ENCODE results near the gene NLGN1.
"Not testable (repeated sequence)": the region's sequence is repeated elsewhere in the genome, so short reads cannot be mapped to it uniquely, and the experiment has no call there.

Gene NLGN1

DNA sequence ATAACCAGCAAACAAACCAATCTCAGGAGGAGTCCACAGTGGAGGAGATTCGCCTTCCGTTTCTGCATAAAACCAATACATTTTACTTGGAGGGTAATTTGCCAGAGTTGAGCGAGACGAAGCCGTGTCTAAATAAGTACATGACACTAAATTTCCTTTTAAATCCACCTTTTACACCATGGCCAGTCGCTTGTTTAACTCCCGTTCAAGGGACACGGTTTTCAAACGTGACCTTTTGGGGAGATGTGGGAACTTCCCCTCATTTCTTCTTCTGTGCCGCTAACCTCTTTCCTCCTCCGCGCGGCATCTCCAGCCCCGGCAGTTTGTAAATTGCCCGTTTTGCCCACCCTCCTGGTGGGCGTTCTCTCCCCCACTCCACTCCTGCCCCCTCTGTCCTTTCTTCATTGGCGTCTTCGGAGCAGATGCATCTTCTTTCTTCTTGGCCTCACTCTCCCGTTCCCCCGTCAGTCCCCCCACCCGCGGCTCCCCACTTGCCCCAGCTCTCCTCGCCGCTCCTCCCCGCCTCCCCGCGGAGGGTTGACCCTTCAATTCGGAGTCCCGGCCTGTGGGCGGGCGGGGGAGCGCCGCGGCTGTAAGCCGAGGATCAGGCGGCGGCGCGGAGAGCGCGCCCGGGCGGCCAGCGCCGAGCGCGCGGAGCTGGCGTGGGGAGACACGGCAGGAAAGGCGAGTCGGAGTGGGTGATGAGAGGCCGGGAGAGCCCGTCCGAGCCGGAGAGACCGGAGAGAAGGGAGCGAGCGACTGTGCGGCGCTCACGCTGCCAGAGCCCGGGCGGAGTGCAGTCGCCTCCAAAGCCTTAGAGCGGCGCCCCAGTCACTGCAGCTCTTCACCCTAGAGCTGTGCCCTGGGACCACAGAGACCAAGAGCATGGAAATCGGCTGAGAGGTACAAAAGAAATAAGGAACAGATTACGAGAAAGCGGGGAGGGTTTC, at the start of gene NLGN1:
TSS of gene NLGN1 (plus strand) at position 584 of the 950 bp plus-strand sequence.
- peak; percentile 85 for DNase-seq (ENCODE audit: low spot score)

DNA sequence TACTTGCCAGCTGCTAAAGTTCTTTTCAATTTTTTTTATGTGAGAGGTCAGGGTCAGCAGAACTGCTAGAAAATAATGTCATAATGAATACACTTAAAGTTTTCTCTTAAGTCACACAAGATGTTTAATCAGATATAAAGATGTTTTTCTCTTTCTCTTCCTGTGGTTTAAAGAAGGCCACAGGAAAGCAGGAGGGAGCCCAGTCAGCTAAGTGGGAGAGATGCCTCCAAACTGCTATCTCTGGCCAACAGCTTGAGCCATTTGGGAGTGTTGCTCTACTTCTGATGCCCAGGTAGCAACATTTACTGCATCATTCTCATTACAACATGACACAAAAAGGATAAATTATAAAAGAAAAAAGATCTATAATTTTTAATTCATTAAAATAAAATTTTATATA, 45.7 kb upstream of the NLGN1 start:
- DNase-seq (ENCODE audit: low spot score) = no peak

DNA sequence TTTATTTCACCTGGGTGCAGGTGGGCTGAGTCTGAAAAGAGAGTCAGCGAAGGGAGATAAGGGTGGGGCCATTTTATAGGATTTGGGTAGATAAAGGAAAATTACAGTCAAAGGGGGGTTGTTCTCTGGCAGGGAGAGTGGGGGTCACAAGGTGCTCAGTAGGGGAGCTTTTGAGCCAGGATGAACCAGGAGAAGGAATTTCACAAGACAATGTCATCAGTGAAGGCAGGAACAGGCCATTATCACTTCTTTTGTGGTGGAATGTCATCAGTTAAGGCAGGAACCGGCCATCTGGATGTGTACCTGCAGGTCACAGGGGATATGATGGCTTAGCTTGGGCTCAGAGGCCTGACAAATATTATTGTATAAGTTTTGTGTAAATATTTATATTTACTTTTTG, 44.4 kb upstream of the NLGN1 start:
- not testable (repeated sequence) for DNase-seq (ENCODE audit: low spot score)

DNA sequence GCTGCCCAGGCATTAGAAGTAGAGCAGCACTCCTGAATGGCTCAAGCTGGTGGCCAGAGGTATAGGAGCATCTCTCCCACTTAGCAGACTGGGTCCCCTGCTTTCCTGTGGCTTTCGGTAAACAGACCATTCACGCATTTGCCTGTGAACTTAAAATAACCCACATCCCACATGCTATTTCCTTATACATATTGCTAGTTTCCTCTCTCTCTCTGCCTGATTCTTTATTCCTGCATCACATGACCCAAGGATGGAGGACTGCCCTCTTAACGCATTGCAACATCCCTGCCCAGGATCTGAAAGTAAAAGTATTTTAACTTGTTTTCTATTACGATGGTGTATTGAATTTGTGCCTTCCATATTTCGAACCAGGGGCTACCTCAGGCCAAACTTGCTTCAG, 43.4 kb upstream of the NLGN1 start:
- DNase-seq (ENCODE audit: low spot score) = no peak

DNA sequence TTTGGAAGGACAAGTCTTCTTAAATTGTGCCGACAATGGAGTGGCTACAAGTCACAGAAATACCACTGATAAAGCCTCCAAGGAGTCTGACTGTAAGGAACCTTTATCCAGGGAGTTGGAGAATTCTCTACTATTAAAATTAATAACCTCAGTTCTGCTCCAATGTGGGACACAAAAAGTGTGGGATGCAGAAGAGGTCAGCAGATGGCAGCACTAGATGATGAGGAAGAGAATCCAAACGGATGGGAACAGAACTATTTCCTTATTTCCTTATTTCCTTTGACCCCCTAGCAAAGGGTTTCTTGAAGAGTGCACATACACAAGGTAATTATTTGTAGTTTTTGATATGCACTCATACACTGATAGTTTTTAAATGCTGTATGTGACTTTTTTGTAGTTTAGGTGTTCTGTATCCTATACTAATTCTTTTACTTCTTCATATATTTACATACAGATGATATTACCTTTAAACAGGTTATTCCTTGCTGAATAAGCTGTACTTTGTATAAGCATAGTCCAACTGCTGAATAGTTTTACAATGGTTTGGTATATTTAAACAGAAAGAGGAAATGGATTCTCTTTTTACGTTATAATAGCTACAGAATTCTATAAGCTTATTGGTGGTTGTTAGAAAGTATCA, 25.6 kb upstream of the NLGN1 start:
- DNase-seq (ENCODE audit: low spot score) = no peak

DNA sequence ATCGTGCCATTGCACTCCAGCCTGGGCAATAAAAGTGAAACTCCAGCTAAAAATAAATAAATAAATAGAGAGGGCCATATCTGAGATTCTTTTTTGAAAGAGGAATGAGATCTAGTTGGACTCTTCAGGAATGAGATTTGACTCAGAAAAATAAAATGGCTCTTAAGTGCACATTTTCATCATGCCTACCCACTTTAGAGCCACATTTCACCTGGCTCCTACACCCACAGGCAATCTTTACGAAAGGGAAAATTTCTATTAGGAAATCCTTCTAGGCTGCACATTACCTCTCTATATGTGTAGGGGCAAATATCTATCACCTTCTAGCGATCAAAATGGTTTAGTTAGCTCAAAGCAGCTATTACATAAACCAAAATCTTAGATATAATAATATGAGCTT, 16.9 kb upstream of the NLGN1 start:
- no peak for DNase-seq (ENCODE audit: low spot score)

DNA sequence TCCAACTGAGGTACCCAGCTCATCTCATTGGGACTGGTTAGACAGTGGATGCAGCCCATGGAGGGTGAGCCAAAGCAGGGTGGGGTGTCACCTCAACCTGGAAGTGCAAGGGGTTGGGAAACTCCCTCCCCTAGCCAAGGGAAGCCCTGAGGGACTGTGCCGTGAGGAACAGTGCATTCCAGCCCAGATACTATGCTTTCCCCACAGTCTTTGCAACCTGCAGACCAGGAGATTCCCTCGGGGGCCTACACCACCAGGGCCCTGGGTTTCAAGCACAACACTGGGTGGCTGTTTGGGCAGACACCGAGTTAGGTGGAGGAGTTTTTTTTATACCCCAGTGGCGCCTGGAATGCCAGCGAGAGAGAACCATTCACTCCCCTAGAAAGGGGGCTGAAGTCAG, 15.6 kb upstream of the NLGN1 start:
- DNase-seq (ENCODE audit: low spot score) = not testable (repeated sequence)

DNA sequence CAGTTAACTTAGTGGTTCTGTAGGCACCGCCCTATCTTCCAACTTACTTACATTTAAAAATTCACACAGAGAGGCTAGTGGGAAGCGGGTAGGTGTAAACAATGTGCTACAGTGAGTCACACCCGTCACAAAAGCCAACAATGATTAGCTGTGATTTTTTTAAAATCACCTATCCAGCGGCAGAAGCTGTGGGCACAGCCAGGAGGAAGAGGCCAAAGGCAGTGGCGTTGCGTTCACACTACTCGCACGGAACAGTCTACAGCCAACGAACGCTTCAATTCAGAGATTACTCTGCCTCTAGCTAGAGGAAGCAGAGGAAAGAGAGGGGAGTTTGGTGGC, 2.5 kb upstream of the NLGN1 start:
- DNase-seq (ENCODE audit: low spot score) = no peak

DNA sequence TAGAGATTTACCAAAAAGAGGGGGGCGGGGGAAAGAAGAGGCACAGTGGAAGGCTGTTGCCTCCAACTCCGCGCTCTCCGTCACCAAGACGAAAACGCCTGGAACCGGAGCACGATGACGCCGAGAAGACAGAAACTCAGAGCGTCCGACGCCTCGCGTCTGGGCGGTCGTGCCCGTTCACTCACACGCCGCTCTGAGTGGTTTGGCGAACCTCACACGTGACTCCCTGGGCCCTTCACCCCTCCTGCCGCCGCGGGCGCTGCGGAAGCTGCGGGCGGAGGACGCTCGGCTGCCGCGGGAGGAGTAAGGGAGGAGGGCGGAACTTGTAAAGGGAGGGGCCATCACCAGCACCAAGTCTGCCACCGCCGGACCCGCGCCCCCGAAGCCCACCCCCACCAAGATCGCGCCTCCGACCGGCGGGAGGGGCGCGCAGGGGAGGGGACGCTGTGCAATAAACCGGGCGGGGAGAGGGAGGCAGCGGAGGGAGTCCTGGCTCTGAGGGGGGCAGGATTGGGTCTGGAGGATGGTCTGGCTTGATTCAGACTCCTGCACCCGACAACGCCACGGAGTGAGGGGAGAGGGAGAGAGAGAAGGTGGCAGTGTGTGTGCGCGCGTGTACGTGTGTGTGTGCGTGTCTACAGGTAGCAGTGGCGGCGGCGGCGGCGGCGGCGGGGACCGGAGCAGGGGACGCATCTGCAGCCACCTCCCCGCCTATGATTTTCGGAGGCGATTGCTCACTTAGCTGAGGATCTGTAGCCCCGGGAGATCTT, 1.9 kb upstream of the NLGN1 start:
- DNase-seq (ENCODE audit: low spot score) = peak; percentile 90

DNA sequence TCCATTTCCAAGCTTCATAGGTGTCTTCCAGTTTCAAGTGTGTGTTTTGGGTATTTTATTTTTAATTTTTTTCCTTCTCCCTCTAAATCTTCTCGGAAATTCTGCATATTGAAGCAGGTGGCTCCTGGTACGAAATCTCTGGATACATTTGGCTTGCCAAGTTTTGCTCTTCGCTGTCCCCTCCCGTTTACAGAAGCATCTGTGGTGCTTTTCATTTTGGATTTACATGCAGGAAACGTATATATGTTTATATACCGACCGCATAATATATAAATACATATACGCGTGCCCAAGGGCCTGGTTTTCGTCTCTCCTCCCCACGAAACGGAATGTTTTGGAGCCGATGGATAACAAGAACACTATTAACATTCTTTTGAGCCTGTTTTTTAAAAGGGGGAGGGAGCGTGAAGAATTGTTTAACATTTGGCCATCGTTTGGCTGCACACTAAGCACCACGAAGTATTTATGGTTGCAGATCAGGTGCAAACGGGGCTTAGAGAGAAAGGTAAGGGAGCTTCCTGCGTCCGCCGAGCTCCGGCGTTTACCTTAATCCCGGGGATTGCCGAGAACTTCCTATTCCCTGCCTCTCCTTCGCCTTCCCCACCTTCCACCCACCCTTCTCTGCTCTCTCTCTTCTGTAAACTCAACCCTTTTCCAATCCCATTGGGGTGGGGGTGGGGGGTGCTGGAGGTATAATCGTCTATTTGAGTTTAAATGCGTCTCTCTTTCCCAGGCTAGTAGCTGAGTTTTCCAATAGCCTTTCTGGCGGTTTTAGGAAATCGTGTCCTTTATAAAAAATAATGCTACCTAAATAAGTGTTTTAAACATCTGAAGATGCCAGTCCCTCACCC, 1.1 kb upstream of the NLGN1 start:
- peak; percentile 50 for DNase-seq (ENCODE audit: low spot score)

DNA sequence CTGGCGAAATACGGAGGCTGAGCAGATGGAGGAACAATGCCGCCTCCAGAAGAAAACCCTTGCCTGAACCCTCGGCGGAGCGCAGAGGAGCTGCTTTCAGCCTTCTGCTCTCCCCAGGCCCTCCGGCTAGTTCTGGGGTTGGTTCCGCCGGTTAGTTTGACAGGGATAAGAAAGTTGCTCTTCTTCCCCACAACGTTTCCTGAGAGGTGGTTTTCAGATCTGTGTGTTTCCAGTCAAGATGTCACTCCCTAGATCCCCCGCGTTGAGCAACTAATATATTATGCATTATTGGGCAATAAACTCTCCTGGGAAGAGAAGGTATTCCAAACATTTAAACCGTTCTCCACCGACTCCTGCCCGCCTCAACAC, 551 bp downstream of the NLGN1 start:
- no peak for DNase-seq (ENCODE audit: low spot score)

DNA sequence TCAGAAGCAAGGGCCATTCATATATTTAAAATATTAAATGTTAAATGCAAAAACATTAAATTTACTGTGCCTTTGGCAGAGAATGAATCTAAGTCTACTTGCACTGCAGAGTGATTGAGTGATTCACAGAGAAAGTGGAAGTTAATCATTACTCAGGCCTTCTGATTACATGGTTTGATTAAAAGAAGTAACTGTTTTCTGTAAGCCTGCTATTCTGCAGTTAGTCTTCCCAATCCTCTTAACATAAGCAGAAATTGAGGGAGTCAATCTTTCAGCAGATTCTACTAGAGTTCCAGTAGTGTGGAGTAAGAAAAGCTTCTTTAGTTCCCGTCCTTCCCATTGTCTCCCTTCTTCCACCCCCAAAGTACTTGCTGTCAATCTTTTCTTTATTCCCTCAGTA, 1.5 kb downstream of the NLGN1 start:
- DNase-seq (ENCODE audit: low spot score) = no peak

DNA sequence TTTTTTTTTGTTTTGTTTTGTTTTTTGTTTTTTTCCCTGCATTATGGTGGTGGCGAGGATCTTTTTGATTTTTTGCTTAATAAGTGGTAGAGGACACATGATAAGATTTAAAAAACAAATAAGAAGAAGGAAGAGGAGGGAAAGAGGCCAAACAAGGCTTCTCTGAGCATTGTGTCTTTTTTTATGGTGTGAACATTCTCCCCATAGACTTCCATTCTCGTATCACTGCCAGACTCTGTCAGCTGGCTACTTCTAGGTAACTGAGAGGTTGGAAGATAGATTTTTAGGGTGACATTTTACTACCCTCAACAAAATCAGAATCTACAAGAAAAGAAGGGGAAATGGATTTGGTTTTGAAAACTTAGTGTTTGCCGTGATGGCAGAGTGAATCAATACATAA, 3.8 kb downstream of the NLGN1 start:
- no peak for DNase-seq (ENCODE audit: low spot score)

DNA sequence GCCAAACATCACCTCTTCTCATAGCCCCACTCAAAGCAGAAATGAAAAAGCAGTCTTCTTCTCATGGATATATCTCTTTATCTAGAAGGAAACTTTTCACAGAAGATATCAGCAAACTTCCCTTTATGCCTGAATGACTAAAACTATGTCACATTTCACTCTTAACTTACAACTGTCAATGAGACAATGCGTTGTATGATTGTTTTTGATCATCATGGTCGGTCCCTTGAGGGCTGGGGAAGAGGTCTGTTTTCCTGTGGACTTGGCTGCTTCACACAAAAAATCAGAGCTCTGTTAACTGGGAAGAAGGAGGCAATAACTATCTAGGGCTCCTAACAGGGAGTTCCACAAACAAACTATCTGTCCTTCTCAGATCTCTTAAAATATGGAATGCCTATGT, 5.1 kb downstream of the NLGN1 start:
- no peak for DNase-seq (ENCODE audit: low spot score)

DNA sequence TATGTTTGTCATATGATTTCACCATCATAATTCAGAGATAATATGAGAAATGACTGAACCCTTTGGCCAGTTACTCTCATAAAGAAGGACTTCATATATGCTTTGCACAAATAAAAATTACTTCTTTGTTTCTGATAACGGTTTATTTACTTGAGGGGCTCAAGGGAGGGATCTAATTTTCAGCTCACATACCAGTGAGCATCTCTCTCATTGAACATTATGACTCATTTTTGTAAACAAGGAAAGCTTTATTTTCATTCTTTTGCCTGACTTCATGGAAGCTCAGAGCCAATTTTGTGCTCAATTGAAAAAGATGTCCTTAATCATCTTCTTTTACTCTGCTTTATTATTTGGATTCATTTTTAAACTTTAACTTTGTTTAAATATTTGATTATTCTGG, 5.8 kb downstream of the NLGN1 start:
- no peak for DNase-seq (ENCODE audit: low spot score)

DNA sequence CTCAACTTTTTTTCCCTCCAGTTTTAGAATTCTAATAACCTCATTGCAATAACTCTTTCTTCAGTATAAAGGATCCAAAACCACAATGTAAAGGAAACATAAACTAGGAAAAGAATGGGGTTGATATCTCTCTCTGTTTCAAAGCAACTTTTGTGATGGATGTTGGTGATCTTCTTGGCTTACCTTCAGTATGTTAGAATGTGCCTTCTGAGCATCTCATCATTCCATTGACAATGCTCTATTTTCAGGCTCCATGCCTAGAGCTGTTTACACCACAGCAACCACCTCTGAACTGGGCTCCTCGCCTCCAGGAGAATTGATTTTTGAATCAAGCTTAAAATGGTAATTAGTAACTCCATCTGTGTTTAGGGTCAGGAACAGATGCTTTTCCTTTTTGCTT, 6.6 kb downstream of the NLGN1 start:
- DNase-seq (ENCODE audit: low spot score) = no peak

DNA sequence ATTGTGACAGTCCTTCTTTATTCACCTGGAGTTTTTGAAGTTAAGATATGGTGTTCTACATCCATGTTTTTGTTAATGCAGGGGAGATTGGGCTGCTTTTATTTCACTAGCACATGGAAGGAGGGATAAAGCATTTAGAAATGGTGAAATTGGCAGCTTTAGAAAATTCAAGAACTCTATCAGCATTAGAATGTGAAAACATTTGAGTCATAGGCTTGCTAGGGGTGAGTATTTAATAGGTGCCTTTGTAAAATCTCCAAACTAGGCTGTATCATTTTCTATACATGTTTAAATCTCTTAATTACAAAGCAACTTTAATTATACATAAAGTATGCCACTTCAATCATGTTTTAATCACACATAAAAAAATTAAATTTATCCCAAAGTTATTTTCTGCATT, 12.9 kb downstream of the NLGN1 start:
- no peak for DNase-seq (ENCODE audit: low spot score)

DNA sequence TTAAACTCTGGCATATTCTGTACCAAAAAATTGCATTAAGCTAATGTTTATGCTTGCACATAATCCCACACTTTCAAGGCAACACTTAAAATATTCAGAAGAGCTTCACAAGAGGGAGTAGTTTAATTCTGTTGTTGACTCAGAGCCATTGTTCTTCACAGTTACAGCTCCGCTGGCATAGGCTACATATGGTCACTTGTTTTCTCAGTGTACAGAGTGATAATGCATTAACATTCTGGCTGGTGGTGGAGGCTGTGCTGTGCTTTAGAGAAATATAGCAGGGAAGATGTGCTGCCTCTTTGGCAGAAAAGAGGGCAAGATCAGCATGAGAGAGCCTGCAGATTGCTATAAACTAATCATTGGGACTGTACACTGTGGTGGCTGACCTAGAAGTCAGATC, 13.3 kb downstream of the NLGN1 start:
- DNase-seq (ENCODE audit: low spot score) = no peak

DNA sequence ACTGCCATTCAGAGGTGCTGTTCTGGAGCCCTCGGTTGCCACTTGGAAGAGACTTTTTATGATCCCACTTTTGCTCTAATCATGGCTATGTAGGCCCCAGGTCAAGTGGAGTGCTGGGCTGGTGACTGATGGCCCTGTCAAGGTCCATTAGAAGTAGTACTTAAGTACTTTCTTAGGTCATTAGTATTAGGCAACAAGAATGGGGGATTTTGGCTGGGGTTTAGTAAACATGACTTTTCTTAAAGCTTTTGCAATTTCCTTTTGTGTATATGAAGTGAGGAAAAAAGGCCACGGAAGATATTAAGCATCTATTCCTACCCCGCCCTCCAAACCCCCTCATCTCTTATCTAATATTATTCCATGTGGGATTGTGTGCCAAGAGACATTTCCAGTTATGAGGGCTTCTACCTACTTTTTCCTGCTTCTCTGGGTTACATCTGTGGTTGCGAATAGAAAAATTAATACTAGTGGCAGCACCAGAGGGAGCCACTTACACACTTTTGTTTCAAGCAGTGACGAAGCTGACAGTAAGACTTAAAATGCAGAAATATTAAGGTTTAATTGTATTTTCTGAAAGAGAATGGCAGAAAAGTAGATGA, 13.9 kb downstream of the NLGN1 start:
- DNase-seq (ENCODE audit: low spot score) = no peak

DNA sequence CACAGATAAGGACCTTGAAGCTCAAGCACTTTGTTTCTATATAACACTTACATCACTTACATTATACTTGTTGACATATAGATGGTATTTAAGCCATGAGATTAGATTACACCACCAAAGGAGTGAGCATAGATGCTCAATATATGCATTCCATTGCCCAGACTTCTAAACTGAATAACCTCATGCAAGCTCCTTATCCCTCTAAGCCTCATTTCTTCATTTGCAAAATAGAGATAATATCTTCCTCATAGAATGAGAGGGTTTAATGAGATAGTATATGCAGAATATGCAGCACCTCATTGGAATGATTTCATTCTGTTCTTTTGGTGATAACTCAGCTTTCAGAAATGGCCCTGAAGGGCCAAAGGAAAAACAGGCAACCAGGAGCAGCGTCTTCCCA, 18.5 kb downstream of the NLGN1 start:
- no peak for DNase-seq (ENCODE audit: low spot score)

DNA sequence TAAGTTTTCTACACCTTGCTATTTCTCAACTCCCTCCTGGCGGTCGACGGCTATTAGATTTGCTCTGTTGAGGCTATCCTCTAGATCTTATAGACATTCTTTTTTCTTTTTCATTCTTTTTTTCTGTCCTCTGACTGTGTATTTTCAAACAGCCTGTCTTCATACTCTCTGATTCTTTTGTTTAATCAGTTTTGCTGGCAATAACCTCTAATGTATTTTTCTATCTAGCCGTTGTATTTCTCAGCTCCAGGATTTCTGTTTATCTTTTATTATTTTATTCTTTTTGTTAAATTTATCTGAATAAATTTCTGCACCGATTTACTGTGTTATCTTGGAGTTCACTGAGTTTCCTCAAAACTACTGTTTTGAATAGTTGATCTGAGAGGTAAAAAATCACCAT, 31.5 kb downstream of the NLGN1 start:
- no peak for DNase-seq (ENCODE audit: low spot score)

DNA sequence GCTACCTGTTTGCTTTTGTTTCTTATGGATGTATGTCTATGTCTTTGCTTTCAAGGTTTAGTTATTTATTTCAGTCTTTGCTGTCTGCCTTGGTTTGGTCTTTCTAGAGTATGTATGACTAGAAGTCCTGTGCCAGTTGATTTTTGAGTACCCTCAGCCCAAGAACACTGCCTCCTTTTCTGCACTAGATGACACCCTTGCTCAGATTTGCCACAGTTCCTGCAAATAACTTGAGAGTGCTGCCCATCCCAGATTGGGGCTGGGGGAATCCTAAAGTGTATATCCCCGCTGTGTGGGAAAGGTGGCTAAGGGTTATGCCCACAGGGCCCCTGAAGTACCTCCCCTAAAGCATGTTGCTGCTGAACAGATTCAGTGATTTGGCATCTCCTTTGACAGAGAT, 32.0 kb downstream of the NLGN1 start:
- no peak for DNase-seq (ENCODE audit: low spot score)
